Neural cell (in vitro differentiated cells): ENCODE results near the gene LRRN4CL. TPM values are rescaled to one million over a fixed set of nuclear protein-coding genes. Genes with fewer than 3 reads are reported as not detected.
A peak's percentile ranks its signal among the peaks of the same experiment; 100 is the strongest.

Source experiments
- H2AFZ ChIP-seq: fragments of 200-600, 300-800 bp; sonication (generic), shearing (Covaris generic); 2 replicates; pipeline ENCODE4 v1.6.0; 2014; ENCODE audit warnings: low read depth, mild to moderate bottlenecking, antibody characterized with exemption, low read length, moderate library complexity
- H3F3A ChIP-seq: fragments of 200-600 bp; shearing (Covaris generic); 2 replicates; pipeline ENCODE4 v1.6.1; 2016; ENCODE audit warnings: mild to moderate bottlenecking, moderate library complexity, mixed read lengths, antibody characterized with exemption, low read length; ENCODE audit not compliant: insufficient read depth, poor library complexity, severe bottlenecking
- H3K27ac ChIP-seq: fragments of 200-600, 300-800 bp; sonication (generic), shearing (Covaris generic); 2 replicates; pipeline ENCODE4 v1.5.1; 2014; ENCODE audit warnings: mild to moderate bottlenecking, low read length, moderate library complexity
- H3K27me3 ChIP-seq: fragments of 300-800, 200-600 bp; sonication (generic), shearing (Covaris generic); 2 replicates; pipeline ENCODE4 v1.6.0; 2014; ENCODE audit warnings: mild to moderate bottlenecking, low read depth, low read length, moderate library complexity; ENCODE audit not compliant: insufficient read depth
- H3K36me3 ChIP-seq: fragments of 300-800, 200-600 bp; sonication (generic), shearing (Covaris generic); 2 replicates; pipeline ENCODE4 v1.5.1; 2014; ENCODE audit warnings: mild to moderate bottlenecking, antibody characterized with exemption, low read length, moderate library complexity; ENCODE audit not compliant: insufficient read depth
- H3K4me2 ChIP-seq: fragments of 300-800, 200-600 bp; sonication (generic), shearing (Covaris generic); 2 replicates; pipeline ENCODE4 v1.6.0; 2014; ENCODE audit warnings: mild to moderate bottlenecking, low read length
- H3K4me3 ChIP-seq: fragments of 300-800, 200-600 bp; sonication (generic), shearing (Covaris generic); 2 replicates; pipeline ENCODE4 v1.5.1; 2014; ENCODE audit warnings: mild to moderate bottlenecking, low read length, moderate library complexity
- H3K79me2 ChIP-seq: fragments of 200-600 bp; shearing (Covaris generic); replicated peaks from 2 replicates; pipeline ENCODE4 v1.6.0; 2014; ENCODE audit warnings: mild to moderate bottlenecking, low read length, moderate library complexity; ENCODE audit not compliant: insufficient read depth
- H3K9ac ChIP-seq: fragments of 300-800, 200-600 bp; sonication (generic), shearing (Covaris generic); 2 replicates; pipeline ENCODE4 v1.6.1; 2016; ENCODE audit warnings: mild to moderate bottlenecking, low read length, mixed read lengths
- H3K9me2 ChIP-seq: fragments of 200-600 bp; shearing (Covaris generic); 2 replicates; pipeline ENCODE4 v1.6.1; 2016; ENCODE audit warnings: mild to moderate bottlenecking, low read length, mixed read lengths; ENCODE audit not compliant: insufficient read depth
- H3K9me3 ChIP-seq: fragments of 200-600, 300-800 bp; sonication (generic), shearing (Covaris generic); 2 replicates; pipeline ENCODE4 v1.6.1; 2016; ENCODE audit warnings: mild to moderate bottlenecking, mixed run types, low read length, moderate library complexity, mixed read lengths
- H4K20me1 ChIP-seq: fragments of 200-600 bp; shearing (Covaris generic); 2 replicates; pipeline ENCODE4 v1.6.1; 2016; ENCODE audit warnings: mild to moderate bottlenecking, mixed run types; ENCODE audit not compliant: insufficient read depth
- EP300 ChIP-seq: fragments of 450-650 bp; conservative IDR thresholded peaks from 2 replicates; pipeline ENCODE4 v1.6.1; 2014; ENCODE audit warnings: antibody characterized with exemption, mild to moderate bottlenecking, moderate library complexity; ENCODE audit not compliant: poor library complexity, severe bottlenecking
- EZH2 ChIP-seq: fragments of 200-600, 300-800 bp; shearing (Covaris generic), sonication (generic); IDR thresholded peaks from 2 replicates; pipeline ENCODE4 v1.6.1; 2014; ENCODE audit warnings: antibody characterized with exemption, low read length, borderline replicate concordance, mild to moderate bottlenecking; ENCODE audit not compliant: insufficient read depth, poor library complexity, severe bottlenecking
- MXI1 ChIP-seq: fragments of 450-650 bp; conservative IDR thresholded peaks from 2 replicates; pipeline ENCODE4 v1.6.1; 2014; ENCODE audit warnings: antibody characterized with exemption, mild to moderate bottlenecking; ENCODE audit not compliant: poor library complexity, severe bottlenecking
- POLR2AphosphoS5 ChIP-seq: IDR thresholded peaks from 2 replicates; pipeline ENCODE4 v1.6.1; 2012
- RAD21 ChIP-seq: fragments of 450-650 bp; conservative IDR thresholded peaks from 2 replicates; pipeline ENCODE4 v1.6.1; 2014; ENCODE audit warnings: antibody characterized with exemption, mild to moderate bottlenecking, moderate library complexity
- SMC3 ChIP-seq: fragments of 450-650 bp; conservative IDR thresholded peaks from 2 replicates; pipeline ENCODE4 v1.6.1; 2014; ENCODE audit warnings: antibody characterized with exemption, mild to moderate bottlenecking, moderate library complexity; ENCODE audit not compliant: poor library complexity
- TAF1 ChIP-seq: IDR thresholded peaks from 2 replicates; pipeline ENCODE4 v1.6.1; 2012; ENCODE audit warnings: low read depth
- polyA plus RNA-seq: library from polyadenylated mRNA; depleted of rRNA; stranded (reverse); fragments of >200 nt; gene quantifications from 2 replicates; pipeline ENCODE4 v1.2.3, GENCODE V29; 2014
- TF ChIP-seq, protein P1 (sequence below): fragments of 450-650 bp; IDR thresholded peaks from 2 replicates; pipeline ENCODE4 v1.5.1; 2014; ENCODE audit warnings: antibody characterized with exemption, mild to moderate bottlenecking, moderate library complexity; ENCODE audit not compliant: poor library complexity, severe bottlenecking
- TF ChIP-seq, protein P2 (sequence below): IDR thresholded peaks from 2 replicates; pipeline ENCODE4 v1.6.1; 2012; ENCODE audit warnings: borderline replicate concordance

The LRRN4CL gene
- polyA plus RNA-seq, 1 donor from 2014 or later, result 0.82 TPM

DNA sequence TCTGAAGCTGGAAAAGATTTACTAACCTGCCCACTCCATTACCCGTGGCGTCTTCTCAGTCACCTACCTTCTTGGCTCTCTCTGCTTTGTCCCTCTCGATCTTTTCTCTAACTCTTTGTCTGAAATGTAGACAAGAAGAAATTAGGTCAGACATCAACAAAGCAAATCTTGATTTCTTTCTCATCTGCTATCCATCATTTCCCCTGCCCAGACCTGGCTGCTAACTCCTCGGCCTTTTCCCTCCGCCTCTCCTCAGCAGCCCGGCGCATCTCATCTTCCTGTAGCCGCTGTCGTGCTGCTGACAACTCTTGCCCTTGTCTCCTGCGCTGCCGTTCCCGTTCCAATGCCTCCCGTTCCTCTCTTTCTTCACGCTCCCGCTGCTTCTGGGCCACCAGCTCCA lies 11.6 kb downstream of the LRRN4CL start:
- no peaks in the 10 kb centered on the region for H3K9me2 ChIP-seq

DNA sequence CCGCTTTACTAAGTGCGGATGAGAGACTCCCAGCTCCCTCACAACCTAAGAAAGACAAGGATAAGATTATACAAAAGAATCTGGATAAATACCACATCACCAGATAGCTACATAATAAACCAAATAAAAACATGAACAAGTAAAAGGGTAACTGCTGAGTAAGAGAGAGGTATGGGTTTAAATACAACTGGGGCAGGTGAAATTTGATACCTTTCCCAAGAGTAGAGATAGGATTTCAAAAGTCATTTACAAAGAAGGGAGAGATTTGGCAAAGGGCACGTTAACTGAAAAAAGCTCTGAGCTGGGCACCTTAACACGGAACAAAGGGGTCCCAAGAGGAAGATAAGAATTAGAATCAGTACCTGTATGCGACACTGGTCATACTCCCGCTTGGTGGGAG lies 12.2 kb downstream of the LRRN4CL start:
- no peaks in the 10 kb centered on the region for H3F3A ChIP-seq
- no peaks in the 10 kb centered on the region for H3K27me3 ChIP-seq
- no peak overlapping the region for H3K9ac ChIP-seq
- H3K9me3 ChIP-seq, result no peaks in the 10 kb centered on the region
- H4K20me1 ChIP-seq, result no peaks in the 10 kb centered on the region
- no peaks in the 10 kb centered on the region for H3K36me3 ChIP-seq
- H3K9me2 ChIP-seq, result no peaks in the 10 kb centered on the region
- no peak for TF ChIP-seq EZH2
- no peak for TF ChIP-seq MXI1
- no peak overlapping the region for H3K27ac ChIP-seq
- peaks cover 8% of the 10 kb centered on the region for H3K79me2 ChIP-seq
- H2AFZ ChIP-seq, result no peak overlapping the region
- no peak overlapping the region for H3K4me2 ChIP-seq
- H3K4me3 ChIP-seq, result peak overlapping the region; percentile 79

More for the DNA sequence above, 11.6 kb downstream of the LRRN4CL start:
- H3K36me3 ChIP-seq, result no peaks in the 10 kb centered on the region
- H3K4me2 ChIP-seq, result peak overlapping the region; percentile 91
- H3K9ac ChIP-seq, result peak overlapping the region; percentile 84
- peaks cover 8% of the 10 kb centered on the region for H3K79me2 ChIP-seq
- no peak for TF ChIP-seq EZH2
- TF ChIP-seq, protein P1, sequence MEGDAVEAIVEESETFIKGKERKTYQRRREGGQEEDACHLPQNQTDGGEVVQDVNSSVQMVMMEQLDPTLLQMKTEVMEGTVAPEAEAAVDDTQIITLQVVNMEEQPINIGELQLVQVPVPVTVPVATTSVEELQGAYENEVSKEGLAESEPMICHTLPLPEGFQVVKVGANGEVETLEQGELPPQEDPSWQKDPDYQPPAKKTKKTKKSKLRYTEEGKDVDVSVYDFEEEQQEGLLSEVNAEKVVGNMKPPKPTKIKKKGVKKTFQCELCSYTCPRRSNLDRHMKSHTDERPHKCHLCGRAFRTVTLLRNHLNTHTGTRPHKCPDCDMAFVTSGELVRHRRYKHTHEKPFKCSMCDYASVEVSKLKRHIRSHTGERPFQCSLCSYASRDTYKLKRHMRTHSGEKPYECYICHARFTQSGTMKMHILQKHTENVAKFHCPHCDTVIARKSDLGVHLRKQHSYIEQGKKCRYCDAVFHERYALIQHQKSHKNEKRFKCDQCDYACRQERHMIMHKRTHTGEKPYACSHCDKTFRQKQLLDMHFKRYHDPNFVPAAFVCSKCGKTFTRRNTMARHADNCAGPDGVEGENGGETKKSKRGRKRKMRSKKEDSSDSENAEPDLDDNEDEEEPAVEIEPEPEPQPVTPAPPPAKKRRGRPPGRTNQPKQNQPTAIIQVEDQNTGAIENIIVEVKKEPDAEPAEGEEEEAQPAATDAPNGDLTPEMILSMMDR, result no peak
- TF ChIP-seq, protein P2, sequence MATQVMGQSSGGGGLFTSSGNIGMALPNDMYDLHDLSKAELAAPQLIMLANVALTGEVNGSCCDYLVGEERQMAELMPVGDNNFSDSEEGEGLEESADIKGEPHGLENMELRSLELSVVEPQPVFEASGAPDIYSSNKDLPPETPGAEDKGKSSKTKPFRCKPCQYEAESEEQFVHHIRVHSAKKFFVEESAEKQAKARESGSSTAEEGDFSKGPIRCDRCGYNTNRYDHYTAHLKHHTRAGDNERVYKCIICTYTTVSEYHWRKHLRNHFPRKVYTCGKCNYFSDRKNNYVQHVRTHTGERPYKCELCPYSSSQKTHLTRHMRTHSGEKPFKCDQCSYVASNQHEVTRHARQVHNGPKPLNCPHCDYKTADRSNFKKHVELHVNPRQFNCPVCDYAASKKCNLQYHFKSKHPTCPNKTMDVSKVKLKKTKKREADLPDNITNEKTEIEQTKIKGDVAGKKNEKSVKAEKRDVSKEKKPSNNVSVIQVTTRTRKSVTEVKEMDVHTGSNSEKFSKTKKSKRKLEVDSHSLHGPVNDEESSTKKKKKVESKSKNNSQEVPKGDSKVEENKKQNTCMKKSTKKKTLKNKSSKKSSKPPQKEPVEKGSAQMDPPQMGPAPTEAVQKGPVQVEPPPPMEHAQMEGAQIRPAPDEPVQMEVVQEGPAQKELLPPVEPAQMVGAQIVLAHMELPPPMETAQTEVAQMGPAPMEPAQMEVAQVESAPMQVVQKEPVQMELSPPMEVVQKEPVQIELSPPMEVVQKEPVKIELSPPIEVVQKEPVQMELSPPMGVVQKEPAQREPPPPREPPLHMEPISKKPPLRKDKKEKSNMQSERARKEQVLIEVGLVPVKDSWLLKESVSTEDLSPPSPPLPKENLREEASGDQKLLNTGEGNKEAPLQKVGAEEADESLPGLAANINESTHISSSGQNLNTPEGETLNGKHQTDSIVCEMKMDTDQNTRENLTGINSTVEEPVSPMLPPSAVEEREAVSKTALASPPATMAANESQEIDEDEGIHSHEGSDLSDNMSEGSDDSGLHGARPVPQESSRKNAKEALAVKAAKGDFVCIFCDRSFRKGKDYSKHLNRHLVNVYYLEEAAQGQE, result no peak
- no peak overlapping the region for H2AFZ ChIP-seq
- no peaks in the 10 kb centered on the region for H4K20me1 ChIP-seq
- no peaks in the 10 kb centered on the region for H3K9me3 ChIP-seq
- H3K4me3 ChIP-seq, result peak overlapping the region; percentile 79
- H3K27me3 ChIP-seq, result no peaks in the 10 kb centered on the region
- H3F3A ChIP-seq, result no peaks in the 10 kb centered on the region
- H3K27ac ChIP-seq, result no peak overlapping the region

DNA sequence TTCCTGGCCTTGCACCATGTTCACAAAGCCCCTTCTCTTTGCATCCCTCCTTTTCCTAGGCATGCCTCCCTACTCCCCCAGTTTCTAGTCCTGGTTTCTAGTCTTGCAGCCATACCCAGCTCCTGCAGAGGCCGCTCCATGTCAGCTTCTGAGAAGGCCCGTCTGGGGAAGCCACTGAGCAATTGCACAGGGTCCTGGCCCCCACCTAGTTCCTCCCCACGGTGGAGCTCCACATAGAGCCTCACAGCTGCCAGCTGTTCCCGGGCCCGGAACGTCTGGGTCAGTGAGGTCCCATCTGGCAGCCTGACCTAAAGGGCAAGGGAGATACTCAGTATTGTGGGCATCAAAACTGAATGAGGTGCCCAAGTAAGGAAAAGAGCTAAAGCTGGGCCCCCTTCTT lies 12.6 kb downstream of the LRRN4CL start:
- Histone ChIP-seq H3K27me3 (no peaks in the 10 kb centered on the region), H2AFZ (no peak overlapping the region), H4K20me1 (no peaks in the 10 kb centered on the region), H3K9me3 (no peaks in the 10 kb centered on the region), H3F3A (no peaks in the 10 kb centered on the region), H3K9ac (no peak overlapping the region), H3K36me3 (no peaks in the 10 kb centered on the region), H3K9me2 (no peaks in the 10 kb centered on the region), H3K27ac (no peak overlapping the region), H3K4me3 (no peak overlapping the region), H3K4me2 (no peak overlapping the region), H3K79me2 (peaks cover 8% of the 10 kb centered on the region)
- TF ChIP-seq MXI1 (no peak), TAF1 (no peak), EP300 (no peak), EZH2 (no peak), RAD21 (no peak), SMC3 (no peak), POLR2AphosphoS5 (no peak)
- TF ChIP-seq, protein P1, result no peak
- TF ChIP-seq, protein P2, result no peak
